K562 (cell line): Measurements from ENCODE around the gene LRRFIP2. TPM values are rescaled to one million over a fixed set of nuclear protein-coding genes. Genes with fewer than 3 reads are reported as not detected.
A peak's percentile ranks its signal among the peaks of the same experiment; 100 is the strongest.

Experiments
- ATAC-seq: fragments of 200-7000 bp; cut with Tn5 transposase; 3 replicates; pipeline ENCODE4 v1.9.1; 2020; ENCODE audit warnings: moderate library complexity
- BruUV-seq: library from RNA; stranded (reverse); fragments of 400-500 nt; replicated peaks from 2 replicates; lab custom pipeline; 2021; lab: Mats Ljungman, UMichigan
- CTCF ChIA-PET: fragments of 300-600 bp; formaldehyde crosslinking; extraction: SDS; loops from one replicate; lab custom pipeline; 2021; ENCODE audit warnings: low intra/inter-chr PET ratio; lab: Yijun Ruan, JAX
- POLR2A ChIA-PET: fragments of 300-600, 350-650 bp; sonication (Branson Sonifier 250); formaldehyde crosslinking; extraction: SDS; loops from one replicate; lab custom pipeline; 2021; ENCODE audit warnings: antibody characterized with exemption, inconsistent platforms; lab: Yijun Ruan, JAX
- DNase-seq, 4 experiments: peaks; one replicate each; pipeline versions ENCODE4 v3.0.0 to v3.0.0-alpha.2; 2011 to 2018; ENCODE audit warnings: low spot score in 3 of 4, mixed read lengths in 3 of 4; ENCODE audit errors: extremely low read depth in 1 of 4
- FAIRE-seq: peaks from 2 replicates; lab custom pipeline; 2011; peaks lifted over from hg19 to GRCh38; lab: Jason Lieb, UNC
- H2AFZ ChIP-seq: 2 replicates; pipeline ENCODE4 v1.6.0; 2011; ENCODE audit warnings: low read depth, low read length, control low read depth, inconsistent platforms
- H3K27ac ChIP-seq: fragments of 200-600 bp; 3 replicates; pipeline ENCODE4 v1.8.0; 2011; ENCODE audit warnings: low read depth, mild to moderate bottlenecking, control low read depth, inconsistent platforms, low read length, moderate library complexity, mixed read lengths; ENCODE audit errors: extremely low read depth
- H3K27me3 ChIP-seq, 2 experiments: fragments of 300-600 bp in 1 of 2; 2 replicates in 1 of 2; 3 replicates in 1 of 2; pipeline versions ENCODE4 v1.6.0 to v1.8.0; 2011; ENCODE audit warnings: inconsistent platforms in 2 of 2, low read length in 2 of 2, mild to moderate bottlenecking in 1 of 2, mixed read lengths in 1 of 2, moderate library complexity in 1 of 2; ENCODE audit not compliant: control insufficient read depth in 2 of 2, insufficient read depth in 2 of 2
- H3K36me3 ChIP-seq: fragments of 300-600 bp; 3 replicates; pipeline ENCODE4 v1.8.0; 2011; ENCODE audit warnings: mild to moderate bottlenecking, low read length, inconsistent platforms; ENCODE audit not compliant: control insufficient read depth, insufficient read depth
- H3K4me1 ChIP-seq, 2 experiments: fragments of 200-600 bp in 1 of 2; replicated peaks in 1 of 2; 2 replicates in 1 of 2; 3 replicates in 1 of 2; pipeline versions ENCODE4 v1.5.1 to v1.8.0; 2011; ENCODE audit warnings: inconsistent platforms in 2 of 2, low read length in 2 of 2, mild to moderate bottlenecking in 1 of 2, mixed read lengths in 1 of 2, moderate library complexity in 1 of 2; ENCODE audit not compliant: control insufficient read depth in 2 of 2, insufficient read depth in 2 of 2
- H3K4me2 ChIP-seq: 2 replicates; pipeline ENCODE4 v1.6.1; 2011; ENCODE audit warnings: low read length, control low read depth, inconsistent platforms, mixed read lengths; ENCODE audit not compliant: insufficient read depth
- H3K4me3 ChIP-seq: fragments of 200-600 bp; sonication (generic), shearing (Covaris generic); 2 replicates; pipeline ENCODE4 v1.5.1; 2016; ENCODE audit warnings: control low read depth, inconsistent platforms
- H3K79me2 ChIP-seq: fragments of 200-600 bp; 3 replicates; pipeline ENCODE4 v1.8.0; 2011; ENCODE audit warnings: low read length, inconsistent platforms; ENCODE audit not compliant: control insufficient read depth, insufficient read depth
- H3K9ac ChIP-seq, 2 experiments: 2 replicates each; pipeline versions ENCODE4 v1.6.0 to v1.6.1; 2011; ENCODE audit warnings: low read depth in 2 of 2, low read length in 2 of 2, control low read depth in 1 of 2, inconsistent platforms in 1 of 2, mild to moderate bottlenecking in 1 of 2, mixed read lengths in 1 of 2; ENCODE audit not compliant: insufficient read depth in 1 of 2
- H3K9me1 ChIP-seq: one replicate; pipeline ENCODE4 v1.6.0; 2011; ENCODE audit warnings: inconsistent platforms, mild to moderate bottlenecking, low read length, moderate library complexity; ENCODE audit not compliant: control insufficient read depth, insufficient read depth
- H3K9me3 ChIP-seq: replicated peaks from 2 replicates; pipeline ENCODE4 v1.5.1; 2011; ENCODE audit warnings: low read depth, low read length, inconsistent platforms; ENCODE audit not compliant: control insufficient read depth, insufficient read depth
- H4K20me1 ChIP-seq: replicated peaks from 2 replicates; pipeline ENCODE4 v1.6.1; 2011; ENCODE audit warnings: low read length, inconsistent platforms, mixed read lengths; ENCODE audit not compliant: control insufficient read depth, insufficient read depth
- L3MBTL2 ChIP-seq: fragments of 450-650 bp; IDR thresholded peaks from 2 replicates; pipeline ENCODE4 v1.6.1; 2016; ENCODE audit warnings: mild to moderate bottlenecking, moderate library complexity
- ZFP91 ChIP-seq: sonication (generic); formaldehyde crosslinking; IDR thresholded peaks from 2 replicates; pipeline ENCODE4 v1.8.0; 2022; ENCODE audit warnings: mild to moderate bottlenecking, missing genetic modification reagents
- ZNF280B ChIP-seq: fragments of 250-450 bp; sonication (Bioruptor Pico); IDR thresholded peaks from 2 replicates; pipeline ENCODE4 v1.5.1; 2021; ENCODE audit warnings: mild to moderate bottlenecking
- WGBS: fragments of 100-300 bp; shearing (Covaris generic); methylation state at CpG from one replicate; pipeline ENCODE4 v1.1.6; 2016; ENCODE audit warnings: low coverage, mixed read lengths; ENCODE audit not compliant: insufficient coverage; ENCODE audit errors: missing lambda C conversion rate; 5-methylcytosine and 5-hydroxymethylcytosine counted together
- in situ Hi-C: fragments of 300-500 bp; cut with MboI; formaldehyde crosslinking; loops from 4 replicates; pipeline ENCODE4 v1.15.0; 2018; ENCODE audit warnings: inconsistent platforms, mixed read lengths
- intact Hi-C: fragments of 100-400 bp; cut with micrococcal nuclease; formaldehyde crosslinking; loops from 2 replicates; pipeline ENCODE4 v1.14.2; 2022
- polyA plus RNA-seq, 8 experiments: library from polyadenylated mRNA; depleted of rRNA in 4 of 8; stranded (reverse) in 5 of 8; unstranded in 3 of 8; fragments of >200 nt; fragmentation: Nextera tagmentation in 2 of 8; fragmentation: Illumina TruSeq in 1 of 8; extraction: Ambion mirVana in 2 of 8; extraction: Trizol in 1 of 8; gene quantifications; 2 replicates each; pipeline versions ENCODE4 v1.2.1 to v1.2.3, GENCODE V29; 2011 to 2014; ENCODE audit warnings: inconsistent platforms in 1 of 8, missing spikeins in 1 of 8
- total RNA-seq, 7 experiments: library from RNA; depleted of rRNA in 6 of 7; stranded (reverse); fragments of >200 nt in 6 of 7; fragmentation: Illumina TruSeq in 2 of 7; extraction: Trizol in 2 of 7; gene quantifications; 2 replicates each; pipeline versions ENCODE4 v1.2.1 to v1.2.3, GENCODE V29; 2011 to 2021; ENCODE audit warnings: low replicate concordance in 1 of 7

Gene LRRFIP2
- total and polyA plus RNA-seq, 9 of the 15 experiments (the other 6 are each of a cell fraction or from before 2014, with no cell fraction given): 9.9 to 53.9 (median 42.7) TPM

- no peak for DNase-seq
- intact Hi-C loops (no loop called here), in situ Hi-C loops (no loop called here)
- no peak for FAIRE-seq
- H4K20me1 ChIP-seq: no peaks in the 10 kb centered on the region
- H2AFZ ChIP-seq: no peak overlapping the region
- no peaks in the 10 kb centered on the region for H3K36me3 ChIP-seq
- no peaks in the 10 kb centered on the region for H3K79me2 ChIP-seq
- H3K27ac ChIP-seq: no peak overlapping the region
- 5% methylated on average over 1 of the region's 1 CpG for WGBS
- no peak overlapping the region for H3K4me2 ChIP-seq
- ChIA-PET POLR2A (interaction anchor here (0.6 to 1.2 kb wide), 3 partner anchors 10 to 98 kb away, joined by 3 to 4 read pairs (median 4); no protein-coding TSS in a partner anchor), CTCF (no interaction called here)
- peaks cover 2 to 16% of the 10 kb centered on the region in 2 experiments; a peak in 4 of 5 replicates for H3K4me1 ChIP-seq
- BruUV-seq: no TSS peak
- 0 out of 3 replicates have a peak, but pooled peaks have one; percentile 14 for ATAC-seq
- TF ChIP-seq L3MBTL2 (no peak), ZNF280B (CRISPR knock-in tag) (no peak), ZFP91 (CRISPR knock-in tag) (no peak)
- no peak overlapping the region for H3K4me3 ChIP-seq
- no peaks in the 10 kb centered on the region for H3K27me3 ChIP-seq
- no peak overlapping the region for H3K9ac ChIP-seq
- H3K9me1 ChIP-seq: no peaks in the 10 kb centered on the region
- H3K9me3 ChIP-seq: no peaks in the 10 kb centered on the region
These were observed 49.2 kb upstream of the LRRFIP2 start for GRCh38 chr3:37223576-37223975.
